Neural cell (in vitro differentiated cells): ENCODE measurements around the gene CYSRT1. TPM values are rescaled to one million over a fixed set of nuclear protein-coding genes. Genes with fewer than 3 reads are reported as not detected.
A peak's percentile ranks its signal among the peaks of the same experiment; 100 is the strongest.
"Not testable (repeated sequence)": the region's sequence is repeated elsewhere in the genome, so short reads cannot be mapped to it uniquely, and the experiment has no call there.

Experiments used
- H2AFZ ChIP-seq: fragments of 200-600, 300-800 bp; sonication (generic), shearing (Covaris generic); 2 replicates; pipeline ENCODE4 v1.6.0; 2014; ENCODE audit warnings: low read depth, mild to moderate bottlenecking, antibody characterized with exemption, low read length, moderate library complexity
- H3F3A ChIP-seq: fragments of 200-600 bp; shearing (Covaris generic); 2 replicates; pipeline ENCODE4 v1.6.1; 2016; ENCODE audit warnings: mild to moderate bottlenecking, moderate library complexity, mixed read lengths, antibody characterized with exemption, low read length; ENCODE audit not compliant: insufficient read depth, poor library complexity, severe bottlenecking
- H3K27ac ChIP-seq: fragments of 200-600, 300-800 bp; sonication (generic), shearing (Covaris generic); 2 replicates; pipeline ENCODE4 v1.5.1; 2014; ENCODE audit warnings: mild to moderate bottlenecking, low read length, moderate library complexity
- H3K27me3 ChIP-seq: fragments of 300-800, 200-600 bp; sonication (generic), shearing (Covaris generic); 2 replicates; pipeline ENCODE4 v1.6.0; 2014; ENCODE audit warnings: mild to moderate bottlenecking, low read depth, low read length, moderate library complexity; ENCODE audit not compliant: insufficient read depth
- H3K36me3 ChIP-seq: fragments of 300-800, 200-600 bp; sonication (generic), shearing (Covaris generic); 2 replicates; pipeline ENCODE4 v1.5.1; 2014; ENCODE audit warnings: mild to moderate bottlenecking, antibody characterized with exemption, low read length, moderate library complexity; ENCODE audit not compliant: insufficient read depth
- H3K4me2 ChIP-seq: fragments of 300-800, 200-600 bp; sonication (generic), shearing (Covaris generic); 2 replicates; pipeline ENCODE4 v1.6.0; 2014; ENCODE audit warnings: mild to moderate bottlenecking, low read length
- H3K4me3 ChIP-seq: fragments of 300-800, 200-600 bp; sonication (generic), shearing (Covaris generic); 2 replicates; pipeline ENCODE4 v1.5.1; 2014; ENCODE audit warnings: mild to moderate bottlenecking, low read length, moderate library complexity
- H3K79me2 ChIP-seq: fragments of 200-600 bp; shearing (Covaris generic); replicated peaks from 2 replicates; pipeline ENCODE4 v1.6.0; 2014; ENCODE audit warnings: mild to moderate bottlenecking, low read length, moderate library complexity; ENCODE audit not compliant: insufficient read depth
- H3K9ac ChIP-seq: fragments of 300-800, 200-600 bp; sonication (generic), shearing (Covaris generic); 2 replicates; pipeline ENCODE4 v1.6.1; 2016; ENCODE audit warnings: mild to moderate bottlenecking, low read length, mixed read lengths
- H3K9me2 ChIP-seq: fragments of 200-600 bp; shearing (Covaris generic); 2 replicates; pipeline ENCODE4 v1.6.1; 2016; ENCODE audit warnings: mild to moderate bottlenecking, low read length, mixed read lengths; ENCODE audit not compliant: insufficient read depth
- H3K9me3 ChIP-seq: fragments of 200-600, 300-800 bp; sonication (generic), shearing (Covaris generic); 2 replicates; pipeline ENCODE4 v1.6.1; 2016; ENCODE audit warnings: mild to moderate bottlenecking, mixed run types, low read length, moderate library complexity, mixed read lengths
- H4K20me1 ChIP-seq: fragments of 200-600 bp; shearing (Covaris generic); 2 replicates; pipeline ENCODE4 v1.6.1; 2016; ENCODE audit warnings: mild to moderate bottlenecking, mixed run types; ENCODE audit not compliant: insufficient read depth
- CTCF ChIP-seq: fragments of 450-650 bp; IDR thresholded peaks from 2 replicates; pipeline ENCODE4 v1.5.1; 2014; ENCODE audit warnings: antibody characterized with exemption, mild to moderate bottlenecking, moderate library complexity; ENCODE audit not compliant: poor library complexity, severe bottlenecking
- EP300 ChIP-seq: fragments of 450-650 bp; conservative IDR thresholded peaks from 2 replicates; pipeline ENCODE4 v1.6.1; 2014; ENCODE audit warnings: antibody characterized with exemption, mild to moderate bottlenecking, moderate library complexity; ENCODE audit not compliant: poor library complexity, severe bottlenecking
- EZH2 ChIP-seq: fragments of 200-600, 300-800 bp; shearing (Covaris generic), sonication (generic); IDR thresholded peaks from 2 replicates; pipeline ENCODE4 v1.6.1; 2014; ENCODE audit warnings: antibody characterized with exemption, low read length, borderline replicate concordance, mild to moderate bottlenecking; ENCODE audit not compliant: insufficient read depth, poor library complexity, severe bottlenecking
- MXI1 ChIP-seq: fragments of 450-650 bp; conservative IDR thresholded peaks from 2 replicates; pipeline ENCODE4 v1.6.1; 2014; ENCODE audit warnings: antibody characterized with exemption, mild to moderate bottlenecking; ENCODE audit not compliant: poor library complexity, severe bottlenecking
- POLR2AphosphoS5 ChIP-seq: IDR thresholded peaks from 2 replicates; pipeline ENCODE4 v1.6.1; 2012
- RAD21 ChIP-seq: fragments of 450-650 bp; conservative IDR thresholded peaks from 2 replicates; pipeline ENCODE4 v1.6.1; 2014; ENCODE audit warnings: antibody characterized with exemption, mild to moderate bottlenecking, moderate library complexity
- REST ChIP-seq: IDR thresholded peaks from 2 replicates; pipeline ENCODE4 v1.6.1; 2012; ENCODE audit warnings: borderline replicate concordance
- SMC3 ChIP-seq: fragments of 450-650 bp; conservative IDR thresholded peaks from 2 replicates; pipeline ENCODE4 v1.6.1; 2014; ENCODE audit warnings: antibody characterized with exemption, mild to moderate bottlenecking, moderate library complexity; ENCODE audit not compliant: poor library complexity
- TAF1 ChIP-seq: IDR thresholded peaks from 2 replicates; pipeline ENCODE4 v1.6.1; 2012; ENCODE audit warnings: low read depth
- polyA plus RNA-seq: library from polyadenylated mRNA; depleted of rRNA; stranded (reverse); fragments of >200 nt; gene quantifications from 2 replicates; pipeline ENCODE4 v1.2.3, GENCODE V29; 2014

CYSRT1 gene
- polyA plus RNA-seq, 1 donor from 2014 or later: 3.3 TPM

- no peaks in the 10 kb centered on the region for H3F3A ChIP-seq
- peak overlapping the region; percentile 92 for H3K4me3 ChIP-seq
Measured at GRCh38 chr9:137242269-137243203, 17.6 kb downstream of the CYSRT1 start.

DNA sequence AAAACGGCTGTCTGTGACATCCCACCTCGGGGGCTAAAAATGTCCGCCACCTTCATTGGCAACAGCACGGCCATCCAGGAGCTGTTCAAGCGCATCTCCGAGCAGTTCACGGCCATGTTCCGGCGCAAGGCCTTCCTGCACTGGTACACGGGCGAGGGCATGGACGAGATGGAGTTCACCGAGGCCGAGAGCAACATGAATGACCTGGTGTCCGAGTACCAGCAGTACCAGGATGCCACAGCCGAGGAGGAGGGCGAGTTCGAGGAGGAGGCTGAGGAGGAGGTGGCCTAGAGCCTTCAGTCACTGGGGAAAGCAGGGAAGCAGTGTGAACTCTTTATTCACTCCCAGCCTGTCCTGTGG is 18.3 kb downstream of the CYSRT1 start:
- not testable (repeated sequence) for H3F3A ChIP-seq, H2AFZ ChIP-seq, H3K9me2 ChIP-seq, H3K4me2 ChIP-seq, H3K27me3 ChIP-seq, H3K4me3 ChIP-seq, H3K9me3 ChIP-seq, H3K9ac ChIP-seq, H3K36me3 ChIP-seq, H4K20me1 ChIP-seq, H3K27ac ChIP-seq
- peaks cover 14% of the 10 kb centered on the region for H3K79me2 ChIP-seq

More at GRCh38 chr9:137242269-137243203, 17.6 kb downstream of the CYSRT1 start:
- H3K9me3 ChIP-seq: no peaks in the 10 kb centered on the region
- no peak overlapping the region for H2AFZ ChIP-seq
- H3K4me2 ChIP-seq: peak overlapping the region; percentile 78
- no peak for TF ChIP-seq EP300
- no peak for TF ChIP-seq RAD21
- no peak for TF ChIP-seq EZH2
- TF ChIP-seq MXI1: no peak
- no peak for TF ChIP-seq REST
- TF ChIP-seq CTCF: no peak
- TF ChIP-seq TAF1: no peak
- TF ChIP-seq SMC3: no peak
- no peak for TF ChIP-seq POLR2AphosphoS5
- no peaks in the 10 kb centered on the region for H3K27me3 ChIP-seq
- H3K9me2 ChIP-seq: no peaks in the 10 kb centered on the region
- H3K9ac ChIP-seq: peak overlapping the region; percentile 66
- H3K27ac ChIP-seq: no peak overlapping the region
- no peaks in the 10 kb centered on the region for H4K20me1 ChIP-seq
- no peaks in the 10 kb centered on the region for H3K36me3 ChIP-seq
- peaks cover 14% of the 10 kb centered on the region for H3K79me2 ChIP-seq
